Measurements from ENCODE around the gene ADSS2. TPM values are rescaled to one million over a fixed set of nuclear protein-coding genes. Genes with fewer than 3 reads are reported as not detected.
"Not testable (repeated sequence)": the region's sequence is repeated elsewhere in the genome, so short reads cannot be mapped to it uniquely, and the experiment has no call there.

The ADSS2 gene
- total RNA-seq, 2 experiments from 2014 or later: 53.3 to 54.6 TPM

DNA sequence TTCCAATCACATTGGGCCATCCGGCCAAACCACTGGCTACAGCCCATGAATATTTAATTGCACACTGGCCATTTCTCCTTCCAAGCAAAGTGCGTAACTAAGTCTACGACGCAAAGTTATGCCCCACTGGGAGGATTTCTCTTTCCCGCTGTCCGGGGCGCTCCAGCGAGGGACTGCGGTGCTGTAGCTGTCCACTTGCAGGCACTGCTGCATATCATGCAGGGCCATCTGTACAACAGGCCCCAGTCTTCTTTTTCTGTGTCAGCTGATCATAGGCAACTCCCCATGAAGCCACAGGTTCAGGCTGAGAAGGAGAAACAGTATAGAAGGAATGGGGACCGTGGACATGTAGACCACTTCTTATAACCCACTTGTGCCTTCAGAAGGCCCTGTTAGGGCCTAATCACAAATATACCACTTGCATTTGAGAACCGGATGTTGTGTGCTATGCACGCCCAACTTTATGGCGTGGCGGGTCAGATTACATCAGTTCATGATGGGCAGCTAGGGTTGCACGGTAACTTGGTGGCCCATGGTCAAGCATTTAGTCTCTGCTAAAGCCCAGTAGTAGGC is 58.0 kb downstream of the ADSS2 start:
- Mint-ChIP-seq H3K36me3 (ENCODE audit: low read depth) (peaks cover 13% of the 10 kb centered on the region), H3K4me1 (ENCODE audit: low read depth) (peaks cover 16% of the 10 kb centered on the region), H3K27ac (no peak overlapping the region), H3K9me3 (ENCODE audit: insufficient read depth) (no peaks in the 10 kb centered on the region), H3K27me3 (ENCODE audit: low read depth) (no peaks in the 10 kb centered on the region), H3K4me3 (no peak overlapping the region)
- DNase-seq: no peak
- ATAC-seq: no peak
- ChIA-PET POLR2A (no interaction called here), CTCF (no interaction called here)

DNA sequence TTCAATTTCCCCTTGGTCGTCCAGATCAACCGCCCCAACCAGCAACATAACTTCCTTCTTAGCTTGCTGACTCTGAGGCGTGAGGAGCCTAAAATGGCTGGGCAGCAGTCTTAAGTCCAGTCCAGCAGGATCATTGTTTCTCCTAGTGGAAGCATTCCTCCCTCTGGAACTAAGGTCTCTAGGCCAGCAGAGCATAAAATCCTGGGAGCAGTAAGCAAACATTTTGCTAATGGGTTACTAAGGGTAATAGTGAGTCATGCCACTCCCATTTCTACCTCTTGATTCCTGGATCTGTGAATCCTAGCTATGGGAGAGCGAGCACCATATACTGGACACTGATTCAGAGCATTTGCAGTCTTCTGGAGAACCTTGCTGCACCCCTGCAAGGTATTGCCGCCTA is 59.9 kb downstream of the ADSS2 start:
- CTCF ChIA-PET: no interaction called here
- Mint-ChIP-seq H3K9me3 (ENCODE audit: insufficient read depth) (no peaks in the 10 kb centered on the region), H3K36me3 (ENCODE audit: low read depth) (peaks cover 8% of the 10 kb centered on the region), H3K4me1 (ENCODE audit: low read depth) (peaks cover 8% of the 10 kb centered on the region), H3K4me3 (no peak overlapping the region), H3K27ac (no peak overlapping the region), H3K27me3 (ENCODE audit: low read depth) (no peaks in the 10 kb centered on the region)
- DNase-seq (no peak), ATAC-seq (no peak)
- POLR2A ChIA-PET: no interaction called here

DNA sequence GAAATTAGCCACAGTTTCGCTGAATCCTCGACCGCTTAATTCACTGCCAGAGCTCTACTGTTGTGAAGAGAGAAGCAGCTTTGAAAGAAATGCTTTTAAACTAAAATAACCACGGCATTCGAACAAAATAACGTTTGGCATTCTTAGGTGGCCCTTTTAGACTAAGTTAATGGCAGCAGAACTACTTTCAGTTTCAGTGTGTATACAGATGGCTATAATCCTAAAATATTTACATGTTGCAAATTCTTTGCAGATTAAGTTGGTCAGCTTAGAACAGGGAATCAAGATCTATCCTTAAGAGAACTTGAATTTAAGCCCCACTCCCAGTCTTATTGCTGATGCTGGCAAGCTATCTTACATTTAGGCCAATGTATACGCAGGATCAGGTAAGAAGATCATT is 62.7 kb downstream of the ADSS2 start:
- POLR2A ChIA-PET: no interaction called here
- Mint-ChIP-seq H3K4me3 (no peak overlapping the region), H3K27ac (no peak overlapping the region), H3K27me3 (ENCODE audit: low read depth) (no peaks in the 10 kb centered on the region), H3K36me3 (ENCODE audit: low read depth) (peaks cover 4% of the 10 kb centered on the region), H3K9me3 (ENCODE audit: insufficient read depth) (no peaks in the 10 kb centered on the region), H3K4me1 (ENCODE audit: low read depth) (no peaks in the 10 kb centered on the region)
- no peak for DNase-seq
- CTCF ChIA-PET: no interaction called here
- ATAC-seq: no peak

DNA sequence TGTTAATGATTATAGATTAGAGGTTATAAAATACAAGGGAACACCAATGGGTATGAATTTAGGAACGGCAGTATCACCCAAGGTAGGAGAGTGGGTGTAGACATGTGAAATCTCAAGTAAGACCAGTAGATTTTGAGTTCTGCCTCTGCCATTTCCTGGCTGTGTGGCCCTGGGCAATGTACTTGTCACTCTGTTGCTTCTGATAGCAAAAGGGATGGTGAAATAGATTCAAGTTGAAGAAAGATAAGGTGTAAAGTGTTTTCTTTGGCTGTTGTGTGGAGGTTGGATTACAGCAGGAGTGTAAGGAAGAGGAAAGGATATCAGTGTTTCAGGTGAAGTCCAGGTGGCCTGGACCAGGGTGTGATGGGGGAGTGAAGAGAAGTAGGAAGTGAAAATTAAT is 64.3 kb downstream of the ADSS2 start:
- ATAC-seq (no peak), DNase-seq (no peak)
- CTCF ChIA-PET: no interaction called here
- Mint-ChIP-seq H3K27me3 (ENCODE audit: low read depth) (no peaks in the 10 kb centered on the region), H3K27ac (no peak overlapping the region), H3K36me3 (ENCODE audit: low read depth) (no peaks in the 10 kb centered on the region), H3K4me1 (ENCODE audit: low read depth) (no peaks in the 10 kb centered on the region), H3K4me3 (no peak overlapping the region), H3K9me3 (ENCODE audit: insufficient read depth) (no peaks in the 10 kb centered on the region)
- POLR2A ChIA-PET: no interaction called here

DNA sequence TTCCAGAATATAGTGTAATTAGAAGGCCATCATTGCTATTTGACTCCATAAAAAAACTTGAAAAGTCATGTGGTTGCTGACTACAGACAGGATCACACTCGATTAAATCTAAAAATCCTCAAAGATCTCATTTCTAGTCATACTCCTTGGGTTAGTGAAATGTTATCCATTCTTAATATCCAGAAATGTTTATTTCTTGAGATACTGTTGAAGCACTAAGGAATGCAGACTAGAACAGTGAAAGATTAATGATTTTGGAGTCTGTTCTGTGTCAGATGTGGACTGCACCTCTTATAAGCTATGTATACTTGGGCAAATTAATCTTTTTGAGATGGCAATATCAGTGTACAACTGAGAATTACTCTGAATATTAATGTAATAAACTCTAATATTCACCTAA is 65.1 kb downstream of the ADSS2 start:
- Mint-ChIP-seq H3K27ac (no peak overlapping the region), H3K9me3 (ENCODE audit: insufficient read depth) (no peaks in the 10 kb centered on the region), H3K36me3 (ENCODE audit: low read depth) (no peaks in the 10 kb centered on the region), H3K27me3 (ENCODE audit: low read depth) (no peaks in the 10 kb centered on the region), H3K4me3 (no peak overlapping the region), H3K4me1 (ENCODE audit: low read depth) (no peaks in the 10 kb centered on the region)
- DNase-seq: no peak
- ChIA-PET POLR2A (no interaction called here), CTCF (no interaction called here)
- no peak for ATAC-seq

DNA sequence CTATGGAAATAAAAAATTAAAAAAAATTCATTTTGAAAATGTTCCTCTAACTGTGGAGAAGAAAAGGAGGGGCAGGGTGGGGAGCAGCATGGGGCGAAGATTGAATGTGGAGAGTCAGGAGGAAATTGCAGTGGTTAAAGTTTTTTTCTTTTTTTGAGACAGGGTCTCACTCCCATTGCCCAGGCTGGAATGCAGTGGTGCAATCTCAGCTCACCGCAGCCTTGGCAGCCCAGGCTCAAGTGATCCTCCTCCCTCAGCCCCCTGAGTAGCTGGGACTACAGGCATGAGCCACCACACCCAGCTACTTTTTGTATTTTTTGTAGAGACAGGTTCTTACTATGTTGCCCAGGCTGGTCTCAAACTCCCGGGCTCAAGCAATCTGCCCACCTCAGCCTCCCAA is 67.6 kb downstream of the ADSS2 start:
- H3K4me1 Mint-ChIP-seq (ENCODE audit: low read depth): no peaks in the 10 kb centered on the region
- H3K9me3 Mint-ChIP-seq (ENCODE audit: insufficient read depth): no peaks in the 10 kb centered on the region
- ChIA-PET POLR2A (no interaction called here), CTCF (no interaction called here)
- H3K4me3 Mint-ChIP-seq: no peak overlapping the region
- no peak for ATAC-seq
- DNase-seq: no peak
- H3K27ac Mint-ChIP-seq: no peak overlapping the region
- no peaks in the 10 kb centered on the region for H3K27me3 Mint-ChIP-seq (ENCODE audit: low read depth)
- H3K36me3 Mint-ChIP-seq (ENCODE audit: low read depth): no peaks in the 10 kb centered on the region

DNA sequence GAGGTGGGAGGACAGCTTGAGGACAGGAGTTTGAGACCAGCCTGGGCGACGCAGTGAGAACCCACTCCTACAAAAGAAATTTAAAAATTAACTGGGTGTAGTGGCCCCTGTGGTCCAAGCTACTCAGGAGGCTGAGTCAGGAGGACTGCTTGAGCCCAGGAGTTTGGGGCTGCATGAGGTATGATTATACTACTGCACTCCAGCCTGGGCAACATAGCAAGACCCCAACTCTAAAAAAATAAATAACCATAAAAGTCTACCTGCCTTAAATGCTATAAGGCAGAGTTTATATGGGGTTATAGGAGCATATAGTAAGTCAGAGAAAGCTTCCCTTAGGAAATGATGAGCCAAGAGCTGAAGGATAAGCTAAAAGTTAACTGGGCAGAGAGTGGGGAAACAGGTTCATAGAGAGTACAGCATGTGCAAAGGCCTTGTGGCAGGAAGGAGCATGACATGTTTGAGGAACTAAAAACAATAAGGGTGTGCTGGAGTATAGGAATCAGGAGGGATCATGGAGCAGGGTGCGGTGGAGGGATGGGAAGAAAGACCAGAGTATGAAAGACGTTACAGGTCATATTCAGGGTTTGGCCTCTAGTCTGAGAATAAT is 68.3 kb downstream of the ADSS2 start:
- DNase-seq: no peak
- Mint-ChIP-seq H3K4me1 (ENCODE audit: low read depth) (no peaks in the 10 kb centered on the region), H3K4me3 (no peak overlapping the region), H3K36me3 (ENCODE audit: low read depth) (no peaks in the 10 kb centered on the region), H3K27me3 (ENCODE audit: low read depth) (no peaks in the 10 kb centered on the region), H3K9me3 (ENCODE audit: insufficient read depth) (no peaks in the 10 kb centered on the region), H3K27ac (no peak overlapping the region)
- POLR2A ChIA-PET: no interaction called here
- CTCF ChIA-PET: no interaction called here
- no peak for ATAC-seq

DNA sequence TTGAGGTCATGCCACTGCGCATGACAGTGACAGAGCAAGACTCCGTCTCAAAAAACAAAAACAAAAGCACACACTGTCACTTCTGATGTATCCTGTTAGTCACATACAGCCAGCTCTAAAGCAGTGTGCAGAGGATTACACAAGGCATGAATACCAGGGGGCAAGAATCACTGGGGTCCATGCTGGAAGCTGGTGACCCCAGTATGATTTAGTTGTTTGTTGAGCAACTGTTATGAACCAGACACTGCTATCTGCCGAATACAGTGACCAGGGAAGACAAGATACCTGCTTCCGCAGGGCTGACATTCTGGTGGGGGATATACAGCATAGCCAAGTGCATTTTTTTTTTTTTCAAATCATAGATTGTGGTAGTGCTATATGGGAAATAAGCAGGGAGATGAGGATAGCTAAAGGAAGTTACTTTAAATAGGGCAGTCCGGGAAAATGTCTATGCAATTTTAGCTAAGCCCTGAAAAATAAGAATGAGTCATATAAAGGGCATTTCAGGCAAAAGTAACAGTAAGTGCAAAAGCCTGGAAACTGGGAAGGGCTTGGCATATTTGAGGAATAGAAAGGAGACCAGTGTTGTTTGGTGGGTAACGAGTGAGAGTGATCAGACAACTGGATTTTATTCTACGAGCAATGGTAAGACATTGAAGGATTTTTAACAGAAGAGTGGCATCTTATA is 69.7 kb downstream of the ADSS2 start:
- H3K4me1 Mint-ChIP-seq (ENCODE audit: low read depth): no peaks in the 10 kb centered on the region

DNA sequence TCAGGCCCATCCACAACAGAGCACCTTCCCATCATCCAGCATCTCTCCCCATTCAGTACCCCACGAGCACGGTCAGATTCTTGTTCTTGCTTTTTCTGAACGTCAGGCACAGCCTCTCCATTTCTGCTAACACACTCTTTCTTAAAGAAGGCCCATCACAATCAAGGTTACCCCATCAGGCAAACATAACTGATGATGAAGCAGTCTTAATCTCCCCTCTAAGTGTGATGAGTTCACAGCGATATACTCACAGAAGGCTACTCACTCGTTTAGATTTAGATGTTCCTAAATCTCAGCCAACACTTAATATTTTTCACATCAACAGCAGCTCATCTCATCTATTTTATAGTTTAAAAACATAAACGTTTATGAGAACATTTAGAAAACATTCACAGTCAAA is 75.6 kb downstream of the ADSS2 start:
- DNase-seq (no peak), ATAC-seq (no peak)
- Mint-ChIP-seq H3K9me3 (ENCODE audit: insufficient read depth) (no peaks in the 10 kb centered on the region), H3K27me3 (ENCODE audit: low read depth) (no peaks in the 10 kb centered on the region), H3K36me3 (ENCODE audit: low read depth) (no peaks in the 10 kb centered on the region), H3K4me3 (no peak overlapping the region), H3K27ac (no peak overlapping the region), H3K4me1 (ENCODE audit: low read depth) (no peaks in the 10 kb centered on the region)
- ChIA-PET CTCF (no interaction called here), POLR2A (no interaction called here)

More for the DNA sequence above, 69.7 kb downstream of the ADSS2 start:
- ATAC-seq: no peak
- Mint-ChIP-seq H3K27ac (no peak overlapping the region), H3K9me3 (ENCODE audit: insufficient read depth) (no peaks in the 10 kb centered on the region), H3K27me3 (ENCODE audit: low read depth) (no peaks in the 10 kb centered on the region), H3K36me3 (ENCODE audit: low read depth) (no peaks in the 10 kb centered on the region), H3K4me3 (no peak overlapping the region)
- POLR2A ChIA-PET: no interaction called here
- CTCF ChIA-PET: no interaction called here
- DNase-seq: no peak

DNA sequence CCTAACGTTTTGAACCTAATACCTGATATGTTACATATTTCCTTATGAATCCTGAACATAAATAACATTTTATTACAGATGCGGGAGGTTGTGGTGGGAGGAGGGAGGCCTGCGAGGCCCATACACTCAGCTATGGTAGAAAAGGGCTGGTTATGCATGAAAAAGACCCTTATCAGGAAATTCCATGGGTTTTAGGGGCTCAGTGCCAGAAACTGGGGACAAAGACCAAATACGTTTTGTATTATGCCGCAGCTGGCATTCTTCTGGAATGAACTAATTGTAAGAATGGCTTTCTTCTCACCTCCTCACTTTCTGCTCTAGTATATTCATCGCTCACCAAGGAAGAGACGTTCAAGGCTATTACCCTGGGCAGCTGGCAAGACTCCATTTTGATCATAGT is 76.7 kb downstream of the ADSS2 start:
- Mint-ChIP-seq H3K36me3 (ENCODE audit: low read depth) (no peaks in the 10 kb centered on the region), H3K9me3 (ENCODE audit: insufficient read depth) (no peaks in the 10 kb centered on the region), H3K4me1 (ENCODE audit: low read depth) (no peaks in the 10 kb centered on the region), H3K4me3 (no peak overlapping the region), H3K27ac (no peak overlapping the region), H3K27me3 (ENCODE audit: low read depth) (no peaks in the 10 kb centered on the region)
- DNase-seq (no peak), ATAC-seq (no peak)
- POLR2A ChIA-PET: no interaction called here
- CTCF ChIA-PET: no interaction called here

DNA sequence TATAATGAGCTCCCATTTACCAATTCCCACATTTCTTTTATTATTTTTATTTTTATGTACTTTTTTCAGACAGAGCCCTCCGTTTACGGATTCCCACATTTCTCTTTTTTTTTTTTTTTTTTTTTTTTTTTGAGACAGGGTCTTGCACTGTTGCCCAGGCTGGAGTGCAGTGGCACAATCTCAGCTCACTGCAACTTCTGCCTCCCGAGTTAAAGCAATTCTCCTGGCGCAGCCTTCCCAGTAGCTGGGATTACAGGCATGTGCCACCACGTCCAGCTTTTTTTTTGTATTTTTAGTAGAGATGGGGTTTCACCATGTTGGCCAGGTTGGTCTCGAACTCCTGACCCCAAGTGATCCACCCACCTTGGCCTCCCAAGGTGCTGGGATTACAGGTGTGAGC is 77.2 kb downstream of the ADSS2 start:
- H3K9me3 Mint-ChIP-seq (ENCODE audit: insufficient read depth); H3K4me3 Mint-ChIP-seq; H3K27ac Mint-ChIP-seq; H3K36me3 Mint-ChIP-seq (ENCODE audit: low read depth); ATAC-seq; H3K27me3 Mint-ChIP-seq (ENCODE audit: low read depth); DNase-seq; H3K4me1 Mint-ChIP-seq (ENCODE audit: low read depth); CTCF ChIA-PET: not testable (repeated sequence)
- POLR2A ChIA-PET: interaction anchor here (0.7 kb wide), 1 partner anchor 187 kb away, joined by 4 read pairs; no protein-coding TSS in a partner anchor

DNA sequence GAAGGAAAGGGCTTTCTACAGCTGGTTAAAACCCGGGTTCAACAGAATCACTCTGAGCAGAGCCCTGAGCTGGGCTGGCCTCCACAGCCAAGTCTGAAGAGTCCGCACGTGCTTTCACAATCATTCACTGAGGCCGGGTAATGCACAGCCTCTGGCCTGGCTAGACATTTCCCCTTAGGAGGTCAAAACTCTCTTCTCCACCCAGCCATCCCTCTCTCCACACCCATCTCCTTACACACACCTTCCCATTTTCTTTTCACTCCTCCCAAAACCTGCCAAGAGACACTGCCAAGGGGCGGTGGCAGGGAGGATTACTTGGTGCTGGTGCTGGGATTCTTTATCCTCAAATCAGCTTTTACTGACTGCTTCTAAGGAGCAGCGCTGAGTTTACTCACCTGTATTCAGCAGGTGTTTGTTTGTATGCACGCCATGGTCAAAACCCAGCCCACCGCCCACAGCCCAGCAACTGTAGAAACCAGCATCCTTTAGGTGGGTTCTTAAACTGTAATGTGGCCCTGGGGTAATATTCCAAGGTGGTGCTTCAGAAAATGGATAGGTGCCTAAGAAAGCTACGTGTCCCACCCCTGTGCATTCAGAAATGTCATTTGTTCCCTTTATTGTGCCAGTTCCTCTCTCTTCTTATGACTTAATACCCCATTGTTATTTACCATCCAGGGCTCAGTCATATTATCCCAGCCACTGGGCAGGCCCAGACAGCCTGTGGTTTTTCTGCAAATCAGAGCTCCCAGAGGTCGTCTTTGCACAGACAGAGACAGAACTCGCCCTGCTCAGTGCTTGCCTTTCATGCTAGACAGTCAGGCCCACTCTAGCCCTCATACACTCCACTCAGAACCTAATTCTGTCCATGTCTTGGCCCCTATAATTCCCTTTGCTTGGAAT is 80.2 kb downstream of the ADSS2 start:
- DNase-seq: no peak
- no peaks in the 10 kb centered on the region for H3K36me3 Mint-ChIP-seq (ENCODE audit: low read depth)
- no peaks in the 10 kb centered on the region for H3K9me3 Mint-ChIP-seq (ENCODE audit: insufficient read depth)
- H3K27me3 Mint-ChIP-seq (ENCODE audit: low read depth): no peaks in the 10 kb centered on the region
- no peaks in the 10 kb centered on the region for H3K4me1 Mint-ChIP-seq (ENCODE audit: low read depth)
- POLR2A ChIA-PET: no interaction called here
- H3K4me3 Mint-ChIP-seq: no peak overlapping the region
- CTCF ChIA-PET: no interaction called here
- no peak overlapping the region for H3K27ac Mint-ChIP-seq
- ATAC-seq: no peak

Measured in activated CD8-positive, alpha-beta T cell treated with anti-CD3 and anti-CD28 coated beads, Interleukin-2, amount 10 ng/mL, durations not matched to agents 7 days and 5 days (primary cell).